Left colon (tissue), 2 donors: Measurements from ENCODE around the gene CFAP65. TPM values are rescaled to one million over a fixed set of nuclear protein-coding genes. Genes with fewer than 3 reads are reported as not detected.

Experiments used
- ATAC-seq: fragments of 200-7000 bp; cut with Tn5 transposase; one replicate; pipeline ENCODE4 v1.9.1; 2020; ENCODE audit warnings: mild to moderate bottlenecking, moderate library complexity
- DNase-seq, 2 donors: peaks; one replicate each; pipeline ENCODE4 v3.0.0-alpha.2; 2020
- intact Hi-C, 2 donors: fragments of 100-400 bp; cut with DNase I in 1 of 2; cut with micrococcal nuclease in 1 of 2; formaldehyde crosslinking; loops; one replicate each; pipeline versions ENCODE4 v1.11.2 to v1.14.0; 2022; cut with DNase I, micrococcal nuclease
- total RNA-seq, 2 donors: library from RNA; stranded (reverse); fragmentation: NEBNext Ultra II Directional; extraction: Animal tissue kit (Norgen Biotek cat#: 25700); gene quantifications; one replicate each; pipeline ENCODE4 v1.2.1, GENCODE V29; 2021
- donor health status: DM: no; HTN: no; CAD: no.
- donor health status: DM: yes; HTN: yes; CAD: no.

Gene CFAP65
- total RNA-seq, 2 donors from 2014 or later, result 0.39 to 0.76 TPM

DNA sequence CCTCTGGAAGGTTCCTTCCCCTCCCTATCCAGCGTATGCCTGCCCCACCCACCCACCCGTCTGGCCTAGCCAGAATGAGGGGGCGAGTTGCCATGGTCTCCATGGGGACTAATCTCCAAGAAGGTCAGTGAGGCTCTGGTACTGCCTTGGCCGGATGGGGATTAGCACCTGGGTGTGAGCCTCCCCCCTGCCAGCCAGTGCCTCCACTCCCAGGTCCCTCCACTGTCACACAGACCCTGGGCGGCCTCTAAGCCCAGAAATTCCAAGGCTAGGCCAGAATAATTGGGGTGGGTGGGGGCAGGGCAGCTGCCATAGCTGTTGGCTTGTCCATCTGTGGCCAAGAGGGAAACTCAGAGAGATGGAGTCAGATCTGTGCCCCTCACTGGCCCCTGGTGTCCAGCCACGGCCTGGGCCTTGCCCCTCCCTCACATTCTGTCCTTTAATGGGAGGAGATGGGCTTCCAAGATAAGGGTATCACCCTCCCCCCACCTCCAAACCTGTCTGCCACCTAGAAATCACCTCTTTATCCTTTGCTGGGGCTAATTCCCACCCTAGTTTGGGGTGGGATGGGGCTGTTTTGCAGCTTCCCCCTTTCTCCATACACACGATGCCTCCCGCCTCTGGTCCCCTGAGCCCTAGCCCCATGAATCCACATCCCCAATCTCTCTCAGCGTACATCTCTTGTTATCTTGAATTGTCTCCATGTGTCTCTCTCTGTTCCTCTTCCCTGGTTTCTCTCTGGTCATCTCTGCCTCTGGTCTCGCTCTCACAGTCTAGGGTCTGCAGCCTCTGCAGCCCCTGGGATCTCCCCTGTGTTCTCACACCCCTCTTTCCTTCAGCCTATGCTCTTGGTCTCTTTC is 42.1 kb downstream of the CFAP65 start:
- DNase-seq, result no peak
- no peak for ATAC-seq
- intact Hi-C loops, result no loop called here

DNA sequence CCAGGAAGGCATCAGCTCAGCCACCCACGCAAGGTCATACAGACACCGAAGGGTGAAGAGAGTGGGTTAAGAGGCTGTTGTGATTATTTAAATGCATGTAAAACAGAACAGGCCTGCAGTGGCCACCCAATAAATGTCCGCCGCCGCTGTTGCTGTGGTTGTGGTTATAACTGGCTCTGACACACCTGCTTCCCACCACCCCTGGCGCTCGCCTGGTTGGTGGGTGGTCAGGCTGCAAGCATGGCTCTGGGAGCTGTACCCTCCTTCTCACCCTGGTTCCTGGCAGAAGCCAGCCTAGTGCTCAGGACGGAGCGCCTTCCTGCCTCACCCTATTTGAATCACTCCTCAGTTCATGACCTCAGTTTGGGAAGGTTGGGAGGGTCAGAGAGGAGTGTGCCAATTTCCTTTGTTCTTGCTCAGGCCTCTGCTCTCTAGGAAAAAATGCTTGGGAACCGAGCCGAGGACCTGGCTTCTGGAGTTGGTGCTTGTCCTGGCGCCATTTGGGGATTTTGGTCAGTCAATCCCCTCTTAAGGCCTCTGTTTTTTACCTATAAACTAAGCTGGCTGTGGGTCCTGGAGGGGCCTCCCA is 42.8 kb downstream of the CFAP65 start:
- DNase-seq, result no peak
- no peak for ATAC-seq
- intact Hi-C loops, result no loop called here

DNA sequence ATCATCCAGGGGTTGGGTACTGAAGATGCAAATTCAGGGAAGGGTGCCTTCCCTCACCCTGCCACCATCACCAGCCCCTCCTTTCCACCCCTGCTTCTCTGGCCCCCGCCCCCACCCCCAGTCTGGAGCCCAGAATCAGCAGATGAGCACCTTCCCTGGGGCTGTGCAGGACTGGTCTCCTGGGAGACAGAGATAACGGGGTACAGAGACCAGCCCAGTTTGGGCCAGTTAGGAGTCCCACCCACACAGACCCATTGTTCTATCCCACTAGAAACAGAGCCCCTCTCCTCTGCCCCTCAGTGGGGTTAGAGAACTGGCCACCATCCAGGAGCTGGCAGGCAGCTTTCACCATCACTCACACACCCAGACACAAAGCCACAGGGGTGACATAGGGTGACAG is 43.6 kb downstream of the CFAP65 start:
- DNase-seq, result no peak
- intact Hi-C loops, result no loop called here

DNA sequence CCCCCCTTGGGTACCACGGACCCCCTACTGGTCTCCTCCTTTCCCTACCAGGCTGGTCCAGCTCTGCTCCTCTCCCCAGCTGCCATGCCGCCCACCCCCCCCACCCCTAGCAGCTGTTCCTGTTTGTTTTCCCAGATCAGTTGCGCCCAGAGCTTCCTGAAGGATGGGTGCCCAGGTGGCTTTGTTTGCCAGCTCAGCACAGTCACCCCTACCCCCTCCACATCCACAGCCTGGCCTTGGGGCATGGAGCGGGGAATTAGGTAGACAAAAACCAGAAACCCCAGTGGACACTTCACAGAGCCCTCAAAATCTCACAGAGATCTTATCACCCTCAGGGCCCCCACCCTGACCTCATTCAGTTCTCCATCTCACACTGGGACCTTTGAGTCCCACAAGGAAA is 44.4 kb downstream of the CFAP65 start:
- intact Hi-C loops, result no loop called here
- ATAC-seq (no peak), DNase-seq (no peak)

More for the DNA sequence above, 43.6 kb downstream of the CFAP65 start:
- ATAC-seq, result no peak

DNA sequence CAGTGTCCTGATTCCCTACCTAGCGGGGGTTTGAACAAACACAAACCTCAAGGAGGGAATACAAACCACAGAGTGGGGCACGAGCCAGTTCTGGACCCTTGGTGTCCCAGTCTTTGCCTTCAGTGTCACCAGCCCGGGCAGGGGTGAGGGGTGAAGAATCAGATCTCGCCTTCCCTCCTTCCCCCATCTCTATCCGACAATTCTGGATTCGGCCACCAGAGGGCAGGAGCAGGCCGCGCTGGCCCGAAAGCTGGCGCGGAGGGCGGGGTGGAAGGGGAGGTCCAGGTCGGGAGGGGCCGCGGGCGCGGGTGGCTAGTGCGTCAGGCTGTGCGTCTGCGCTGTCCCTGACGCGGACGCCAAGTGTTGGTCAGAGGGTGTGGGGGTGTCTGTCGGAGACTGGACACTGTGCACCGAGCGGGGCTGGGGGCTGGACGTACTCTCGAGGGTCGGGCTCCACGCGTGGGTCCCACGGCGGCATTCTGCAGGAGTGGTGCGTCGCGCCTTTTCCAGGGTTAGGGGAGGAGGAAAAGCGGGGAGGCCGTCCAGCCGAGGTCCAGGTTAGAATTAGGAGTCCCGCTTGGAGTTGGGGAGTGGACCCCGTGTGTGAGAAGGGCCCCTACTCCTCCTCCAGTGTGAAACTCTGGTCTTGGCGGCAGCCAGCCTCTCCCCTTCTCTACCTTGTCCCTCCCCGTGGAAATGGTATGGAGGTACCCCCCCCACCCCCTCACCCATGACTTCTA is 45.2 kb downstream of the CFAP65 start:
- ATAC-seq (peak; percentile 84), DNase-seq (peak; percentile 86 to 94)
- intact Hi-C loops, result no loop called here

DNA sequence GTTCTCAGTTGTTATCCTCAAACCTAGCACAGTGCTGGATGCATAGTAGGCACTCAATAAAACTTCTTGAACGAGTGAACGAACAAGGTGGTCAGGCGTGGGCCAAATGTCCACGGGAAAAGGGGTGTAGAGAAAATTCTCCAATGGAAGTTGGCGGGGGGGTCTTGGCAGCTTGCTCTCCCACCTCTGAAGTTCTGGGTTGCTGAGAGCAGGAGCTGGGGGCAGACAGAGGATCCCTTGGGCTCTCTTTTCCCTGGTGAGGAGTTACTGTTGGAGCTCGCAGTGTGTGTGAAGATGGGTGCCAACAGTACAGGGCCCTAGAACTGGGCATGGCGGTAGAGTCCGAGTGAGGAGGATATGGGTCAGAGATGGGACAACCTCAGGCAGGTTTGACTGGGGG is 45.8 kb downstream of the CFAP65 start:
- DNase-seq (no peak), ATAC-seq (peak; percentile 0)
- intact Hi-C loops, result no loop called here

DNA sequence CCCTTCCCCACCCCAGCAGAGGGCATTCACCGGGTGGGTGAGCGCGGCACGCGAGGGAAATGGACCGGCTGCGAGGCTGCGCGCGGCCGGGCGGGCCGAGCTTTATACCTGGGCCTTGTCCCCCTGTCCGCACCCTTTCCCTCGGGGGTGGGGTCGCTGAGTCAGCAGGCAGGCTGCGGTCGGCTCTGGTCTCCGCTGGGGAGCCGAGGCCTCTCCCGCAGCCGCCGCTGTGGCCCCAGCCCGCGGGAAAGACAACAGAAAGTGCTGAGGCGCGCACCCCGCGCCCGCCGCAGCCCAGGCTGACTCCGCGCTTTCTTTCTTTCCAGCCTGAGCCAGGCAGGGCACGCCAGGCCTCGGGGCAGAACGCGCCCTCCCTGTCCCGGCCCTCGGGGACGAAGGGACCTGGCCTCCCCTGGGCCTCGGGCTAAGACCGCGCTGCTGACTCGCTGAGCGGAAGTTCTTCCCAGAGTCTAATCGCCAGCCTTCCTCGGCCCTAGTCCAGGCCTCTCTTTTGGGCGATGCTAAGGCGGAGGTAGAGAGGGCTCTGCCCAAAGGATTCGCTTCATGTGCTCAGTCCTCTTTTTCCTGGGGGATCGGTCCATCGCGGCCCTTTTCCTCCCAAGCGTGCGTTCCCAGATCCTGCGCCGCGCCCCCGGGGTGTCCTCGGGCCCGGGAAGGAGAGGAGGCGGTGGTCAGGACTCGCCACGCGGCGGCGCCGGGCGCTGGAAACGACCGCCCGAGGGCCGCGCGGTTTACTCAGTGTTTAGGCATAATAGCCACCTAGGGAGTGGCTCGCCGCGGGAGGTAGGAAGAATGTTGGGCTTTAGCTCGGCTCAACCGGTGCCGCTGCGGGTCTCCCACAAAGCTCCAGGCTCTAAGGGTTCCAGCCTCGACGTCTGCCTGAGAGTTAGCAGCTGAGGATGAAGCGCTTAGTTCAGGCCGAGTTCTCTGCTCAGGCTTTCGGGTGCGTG is 47.7 kb downstream of the CFAP65 start, which contains the start of gene CRYBA2:
Gene CRYBA2, minus strand, starts transcription at position 78 of the 971 bp plus-strand sequence. CDS start 246 bp downstream, outside the sequence.
- DNase-seq, result no peak
- ATAC-seq, result peak; percentile 13
- intact Hi-C loops, result no loop called here

DNA sequence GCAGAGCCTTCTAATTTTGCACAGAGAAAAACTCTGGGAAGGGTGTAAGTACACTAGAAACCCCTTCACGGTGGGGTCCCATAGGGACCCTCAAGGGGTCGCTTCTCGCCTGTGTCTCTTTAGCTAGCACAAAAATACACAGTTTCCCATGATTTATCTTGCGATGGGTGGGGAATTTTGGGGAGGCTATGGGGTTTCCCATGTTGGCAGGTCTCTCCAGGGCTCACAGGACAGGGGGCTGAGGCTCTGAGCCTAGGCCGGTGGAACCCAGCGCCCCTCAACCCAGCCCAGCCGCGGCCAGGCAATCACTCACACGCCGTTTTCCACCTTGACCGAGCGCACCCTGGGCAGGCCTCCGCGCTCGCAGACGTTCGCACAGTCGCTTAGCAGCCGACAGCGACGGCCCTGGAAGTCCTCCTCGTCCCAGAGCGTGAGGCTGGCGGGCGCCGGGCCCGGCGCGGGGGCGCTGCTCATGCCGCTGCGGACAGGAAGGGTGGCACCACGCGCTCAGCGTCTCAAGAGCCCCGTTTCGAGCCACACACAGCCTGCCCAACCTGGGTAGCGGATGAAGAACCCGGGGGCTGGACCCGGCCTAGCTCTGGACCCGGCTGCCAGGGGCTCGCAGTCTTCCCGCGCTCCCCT is 48.5 kb downstream of the CFAP65 start:
- intact Hi-C loops, result no loop called here
- ATAC-seq (no peak), DNase-seq (no peak)

DNA sequence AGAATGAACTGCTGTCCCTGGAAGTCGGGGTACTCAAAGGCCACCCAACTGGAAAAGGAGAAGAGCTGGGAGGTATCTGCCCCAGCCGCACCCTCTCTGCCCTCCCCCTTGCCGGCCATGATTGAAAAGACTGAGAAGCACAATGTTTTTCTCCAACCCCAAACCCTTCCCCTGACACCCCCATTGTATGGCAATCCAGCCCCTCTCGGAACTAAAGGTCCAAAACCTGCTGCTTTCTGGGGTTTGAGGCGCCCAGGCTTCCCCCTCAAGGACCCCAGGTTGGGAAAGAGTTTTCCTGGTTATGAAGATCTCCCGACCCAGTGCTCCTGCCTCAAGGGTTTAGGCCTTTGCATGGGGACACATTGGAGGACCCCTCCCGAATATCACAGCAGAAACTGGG is 49.1 kb downstream of the CFAP65 start:
- intact Hi-C loops, result no loop called here
- no peak for DNase-seq

DNA sequence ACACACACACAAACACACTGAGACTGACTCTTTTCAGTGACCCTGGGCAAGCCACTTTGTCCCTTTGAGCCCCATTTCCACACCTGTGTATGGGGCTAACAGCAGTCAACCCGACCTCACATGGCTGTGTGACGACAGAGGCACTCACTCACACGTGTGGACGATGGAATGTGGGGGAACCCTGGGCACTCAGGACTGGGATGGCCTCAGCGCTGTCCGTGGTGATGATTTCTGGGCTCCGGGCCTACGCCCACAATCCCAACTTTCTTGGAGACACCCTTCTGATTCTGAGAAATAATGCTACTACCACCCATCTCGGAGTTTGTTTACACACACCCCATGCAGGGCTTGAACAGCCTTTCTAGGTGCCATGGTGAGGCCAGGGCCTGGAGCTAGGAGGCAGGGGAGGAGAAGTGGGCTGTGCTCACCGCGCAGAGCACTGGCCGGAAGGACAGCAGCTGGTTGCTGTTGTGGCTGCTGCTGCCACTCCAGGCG is 49.6 kb downstream of the CFAP65 start:
- no peak for ATAC-seq
- intact Hi-C loops, result no loop called here
- no peak for DNase-seq

More for the DNA sequence above, 49.1 kb downstream of the CFAP65 start:
- ATAC-seq, result no peak

DNA sequence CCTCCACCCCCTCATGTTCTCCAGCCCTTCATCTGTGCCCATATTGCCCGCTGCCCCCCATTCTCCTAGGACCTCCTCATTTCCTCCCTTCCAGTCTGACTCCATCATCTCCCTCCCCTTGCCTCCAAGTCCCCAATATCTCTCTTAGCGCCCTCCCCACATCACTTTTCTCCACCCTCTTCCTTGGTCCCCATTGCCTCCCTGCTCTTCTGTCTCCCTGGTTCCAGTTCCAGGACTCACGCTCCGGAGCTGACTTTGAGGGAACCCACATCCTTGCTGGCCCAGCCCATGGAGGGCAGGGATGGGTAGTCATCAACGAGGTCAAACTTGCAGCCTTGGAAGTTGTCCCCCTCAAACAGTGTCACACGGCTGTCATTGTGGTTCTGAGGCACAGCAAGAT is 50.7 kb downstream of the CFAP65 start:
- intact Hi-C loops, result no loop called here
- no peak for ATAC-seq
- DNase-seq, result no peak

DNA sequence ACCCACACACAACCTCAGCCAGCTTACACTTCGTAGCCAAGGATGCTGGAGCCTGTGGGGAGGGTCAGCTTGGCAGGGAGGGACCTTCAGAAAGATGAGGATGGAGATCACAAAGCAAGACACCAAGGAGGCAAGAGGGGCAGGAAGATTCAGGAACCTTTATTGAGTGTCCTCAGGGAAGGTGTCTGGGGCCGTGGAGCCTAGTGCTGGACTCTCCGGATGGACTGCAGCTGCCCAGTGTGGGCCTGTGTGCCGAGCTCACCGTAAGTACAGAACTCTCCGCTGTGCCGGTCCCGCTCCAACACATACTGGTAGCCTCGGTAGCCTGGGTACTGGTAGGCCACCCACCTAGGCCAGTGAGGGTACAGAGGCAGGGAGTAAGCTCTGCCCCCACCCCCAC is 51.3 kb downstream of the CFAP65 start:
- ATAC-seq (no peak), DNase-seq (no peak)
- intact Hi-C loops, result no loop called here

DNA sequence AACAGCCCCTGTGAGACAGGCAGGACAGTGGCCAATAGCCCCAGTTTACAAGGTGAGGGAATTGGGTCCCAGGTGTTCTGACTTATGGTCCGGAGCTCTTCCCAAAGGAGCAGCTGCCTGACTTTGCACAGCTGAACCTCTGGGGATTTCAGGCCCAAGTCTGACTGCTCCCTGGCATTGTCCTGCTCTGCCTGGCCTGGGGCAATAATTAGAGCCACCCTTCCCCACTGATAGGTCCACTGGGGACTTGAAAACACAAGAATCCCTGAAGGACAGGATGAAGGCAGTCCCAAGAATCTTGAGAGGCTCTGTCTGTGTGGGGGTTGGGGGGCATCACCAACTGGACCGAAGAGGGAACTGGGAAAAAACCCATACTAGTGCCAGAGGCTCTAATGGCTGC is 52.7 kb downstream of the CFAP65 start:
- ATAC-seq (no peak), DNase-seq (no peak)
- intact Hi-C loops, result no loop called here

DNA sequence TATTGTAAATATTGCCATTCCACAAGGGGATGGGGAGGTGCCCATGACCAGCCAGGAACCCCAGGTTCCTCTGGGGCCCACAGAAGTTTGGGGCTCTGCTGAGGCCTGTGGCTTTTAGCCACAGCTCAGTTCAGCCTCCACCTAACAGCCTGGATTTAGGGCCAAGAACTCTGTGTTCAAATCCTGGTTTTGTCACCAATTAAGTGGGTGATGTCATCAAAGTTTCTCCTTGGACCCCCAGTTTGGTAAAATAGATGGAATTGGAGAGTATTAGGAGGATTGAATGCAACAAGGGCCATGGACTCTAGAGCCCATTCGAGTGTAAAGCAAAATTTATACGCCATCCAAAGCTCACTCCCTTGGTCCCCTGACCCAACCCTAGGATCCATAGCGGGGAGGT is 53.2 kb downstream of the CFAP65 start:
- DNase-seq (no peak), ATAC-seq (no peak)
- intact Hi-C loops, result no loop called here

DNA sequence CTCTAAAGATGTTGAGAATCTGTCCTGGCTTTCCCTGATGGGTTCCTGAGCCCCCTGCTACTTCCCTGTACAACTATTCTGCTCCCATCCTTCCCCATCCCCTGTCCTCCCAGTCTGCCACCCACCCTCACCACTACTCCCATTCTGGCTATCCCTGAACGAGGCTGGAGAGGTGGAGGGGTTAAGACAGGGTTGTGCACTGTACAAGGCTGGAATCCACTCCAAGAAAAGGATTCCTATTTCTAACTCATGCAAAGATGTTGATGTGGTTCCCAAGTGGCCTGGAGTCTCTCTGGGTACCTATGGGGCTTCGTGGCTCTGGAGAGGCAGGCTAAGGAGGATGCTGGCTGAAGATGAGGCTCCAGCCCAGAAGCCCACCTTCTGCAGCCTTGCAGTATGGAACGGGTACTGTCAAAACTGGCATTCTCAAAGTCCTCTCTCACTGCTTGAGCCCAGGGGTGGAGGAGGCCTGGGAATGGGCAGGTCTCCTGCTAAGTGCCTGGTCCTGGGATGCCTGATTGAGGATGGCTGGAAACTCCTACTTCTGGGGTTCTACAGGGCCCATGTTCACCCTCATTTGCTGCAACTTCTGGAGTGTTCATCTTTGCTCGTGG is 55.1 kb downstream of the CFAP65 start:
- intact Hi-C loops, result no loop called here
- DNase-seq (no peak), ATAC-seq (no peak)

DNA sequence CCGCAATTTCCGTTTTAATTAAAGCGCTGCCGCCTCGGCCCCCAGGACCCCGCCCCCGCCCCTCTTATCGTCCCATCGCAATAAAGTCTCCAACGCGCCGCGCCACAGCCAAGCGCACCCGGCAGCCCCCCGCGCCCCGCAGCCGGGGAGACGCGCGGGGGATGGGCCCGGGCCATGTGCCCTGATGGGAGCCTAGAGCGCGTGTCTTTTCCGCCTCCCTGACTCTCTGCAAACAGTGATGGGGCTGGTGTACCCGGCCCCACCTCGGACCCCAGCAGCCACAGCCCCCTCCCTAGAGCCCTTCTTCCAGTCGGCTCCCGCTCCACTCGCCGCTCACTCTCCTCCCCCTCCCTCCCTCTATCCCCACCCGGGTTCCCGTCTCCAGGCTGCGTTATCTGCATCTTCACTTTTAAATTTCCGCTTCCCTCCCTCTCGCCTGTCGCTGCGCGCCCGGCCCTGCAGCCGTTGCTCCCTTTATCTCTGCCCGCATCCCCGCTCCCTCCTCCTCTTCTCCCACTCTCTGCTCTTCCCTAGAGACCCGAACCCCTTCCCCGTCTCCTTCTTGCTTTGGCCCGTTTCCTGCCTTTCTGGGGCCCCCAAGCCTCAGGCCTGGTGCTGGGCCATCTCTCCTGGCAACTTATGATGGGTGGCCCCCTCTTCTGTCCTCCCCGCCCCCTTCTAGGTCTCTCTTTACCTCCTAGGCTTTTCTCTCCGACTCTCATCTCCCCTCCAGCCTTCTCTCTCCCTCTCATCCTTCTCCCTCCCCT is 55.8 kb downstream of the CFAP65 start:
- intact Hi-C loops, result no loop called here
- ATAC-seq (no peak), DNase-seq (no peak)

DNA sequence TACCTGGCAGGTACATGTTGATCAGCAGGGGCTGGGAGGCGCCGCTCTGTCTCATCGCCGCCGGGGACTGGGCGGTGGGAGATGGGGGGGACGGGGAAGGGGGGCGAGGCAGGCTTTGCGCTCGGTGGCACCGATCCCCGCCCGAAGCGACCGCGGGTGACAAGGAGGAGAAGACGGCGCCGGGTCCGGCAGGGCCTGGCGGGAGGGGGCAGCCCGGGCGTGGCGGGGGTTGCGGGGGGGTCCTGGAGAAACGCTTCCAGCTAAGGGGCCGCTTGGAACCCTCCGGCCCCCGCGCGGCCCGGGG is 56.3 kb downstream of the CFAP65 start, which contains the start of gene FEV:
Gene FEV, minus strand, starts transcription at position 164 of the 304 bp plus-strand sequence. Its CDS starts 109 bp downstream, at position 55.
- no peak for ATAC-seq
- DNase-seq, result no peak
- intact Hi-C loops, result no loop called here
